ENCODE measurements around the gene GLRX5.
"Not testable (repeated sequence)": the region's sequence is repeated elsewhere in the genome, so short reads cannot be mapped to it uniquely, and the experiment has no call there.

GLRX5 gene

GRCh38 chr14:95499354-95499750 is 35.5 kb upstream of the GLRX5 start:
- DNase-seq, result peak in 1 of 5 experiments; percentile 55

- no peak for DNase-seq
Observed at GRCh38 chr14:95500201-95500681, 34.6 kb upstream of the GLRX5 start.

- no peak for DNase-seq
Observed at GRCh38 chr14:95500772-95501401, 34.0 kb upstream of the GLRX5 start.

- DNase-seq, result no peak
Observed at GRCh38 chr14:95502381-95502950, 32.4 kb upstream of the GLRX5 start.

- no peak for DNase-seq
Observed at GRCh38 chr14:95503365-95504134, 31.3 kb upstream of the GLRX5 start.

GRCh38 chr14:95504135-95505029 is 30.5 kb upstream of the GLRX5 start:
- DNase-seq, result peak in 1 of 5 experiments; percentile 60

- DNase-seq, result no peak
Observed at GRCh38 chr14:95505030-95505589, 29.7 kb upstream of the GLRX5 start.

- DNase-seq, result no peak
Observed at GRCh38 chr14:95507174-95507573, 27.7 kb upstream of the GLRX5 start.

GRCh38 chr14:95507701-95508103 is 27.1 kb upstream of the GLRX5 start:
- peak in 2 of 5 experiments; percentile 45 to 57 for DNase-seq

- no peak for DNase-seq
Observed at GRCh38 chr14:95508377-95508776, 26.5 kb upstream of the GLRX5 start.

- no peak for DNase-seq
Observed at GRCh38 chr14:95509495-95509894, 25.4 kb upstream of the GLRX5 start.

GRCh38 chr14:95510344-95510743 is 24.5 kb upstream of the GLRX5 start:
- not testable (repeated sequence) for DNase-seq

- DNase-seq, result no peak
Observed at GRCh38 chr14:95510804-95511203, 24.0 kb upstream of the GLRX5 start.

GRCh38 chr14:95511687-95512086 is 23.2 kb upstream of the GLRX5 start:
- DNase-seq, result no peak

- no peak for DNase-seq
Observed at GRCh38 chr14:95513291-95513690, 21.6 kb upstream of the GLRX5 start.

GRCh38 chr14:95514131-95515079 is 20.4 kb upstream of the GLRX5 start:
- no peak for DNase-seq

GRCh38 chr14:95515080-95515489 is 19.8 kb upstream of the GLRX5 start:
- no peak for DNase-seq

- DNase-seq, result peak; percentile 69 to 90 (median 78)
Observed at GRCh38 chr14:95515596-95516552, 19.0 kb upstream of the GLRX5 start.

- peak in 4 of 5 experiments; percentile 42 to 70 (median 53) for DNase-seq
Observed at GRCh38 chr14:95516554-95517181, 18.2 kb upstream of the GLRX5 start, which contains the start of gene SYNE3. Gene SYNE3 (minus strand): TSS chr14:95516650. CDS start chr14:95475821, 40,829 bp downstream.
